Measurements from ENCODE around the gene OR9K2. TPM values are rescaled to one million over a fixed set of nuclear protein-coding genes. Genes with fewer than 3 reads are reported as not detected.

OR9K2 gene
- total RNA-seq (2013; cell fraction: nucleolus; rRNA removed), result not detected in 2 replicates
- total RNA-seq (2014; rRNA removed) (not detected in 2 replicates), total RNA-seq (2014; rRNA removed; fragmentation: Illumina TruSeq; extraction: Trizol) (not detected in 2 replicates), total RNA-seq (2021) (not detected in 2 replicates), polyA plus RNA-seq (2011; rRNA removed) (not detected in 2 replicates), polyA plus RNA-seq (2014; fragmentation: Illumina TruSeq; extraction: Trizol) (not detected in 2 replicates), polyA plus RNA-seq (2014; fragmentation: Nextera tagmentation; extraction: Ambion mirVana) (not detected), polyA plus RNA-seq (2014; rRNA removed) (not detected in 2 replicates), polyA plus RNA-seq (2016; fragmentation: Nextera tagmentation; extraction: Ambion mirVana) (not detected), polyA minus RNA-seq (2011; rRNA and poly(A)+ RNA removed) (not detected in 2 replicates), Bru-seq, nascent RNA (not detected), BruChase-seq, experiment 1, labeled RNA remaining after a 6-hour chase (not detected), BruChase-seq, experiment 2, labeled RNA remaining after a 2-hour chase (not detected)
- not detected for polyA plus RNA-seq (2011; ENCODE audit: low read depth)
- polyA plus RNA-seq (2011; cell fraction: cytosol; rRNA removed), result not detected in 2 replicates
- polyA plus RNA-seq (2011; cell fraction: nucleus; rRNA removed), result not detected in 2 replicates
- polyA plus RNA-seq (2012), result not detected in 2 replicates
- not detected in 2 replicates for polyA minus RNA-seq (2011; cell fraction: cytosol; rRNA and poly(A)+ RNA removed)
- not detected in 2 replicates for polyA minus RNA-seq (2011; cell fraction: nucleus; rRNA and poly(A)+ RNA removed)
- long read RNA-seq, experiment 1, result 0 reads
- long read RNA-seq, experiment 2, result 0 reads

DNA sequence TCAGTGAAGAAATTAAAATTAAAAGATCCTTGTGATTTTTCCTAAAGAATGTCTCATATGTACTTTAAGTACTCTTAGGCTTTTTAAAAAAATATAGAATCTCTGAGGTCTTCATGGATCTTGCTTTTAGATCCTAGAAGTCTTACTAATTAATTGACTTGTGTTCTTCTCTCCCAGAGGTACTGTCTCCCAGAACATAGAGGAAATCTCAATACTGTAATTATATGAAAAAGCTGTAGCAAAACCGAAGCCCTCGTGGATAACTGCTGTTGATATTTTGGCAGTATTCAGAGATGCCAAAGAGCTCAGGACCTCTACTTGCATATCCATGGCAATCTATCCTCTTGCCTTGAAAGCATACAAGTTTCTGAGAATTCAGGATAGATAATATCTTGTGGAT is at the start of gene OR9K2:
Gene OR9K2, plus strand, starts transcription at position 301 of the 400 bp plus-strand sequence. CDS start 3,429 bp downstream, outside the sequence.
- Histone ChIP-seq H3K36me3 (ENCODE audit: control insufficient read depth in 2 of 2, insufficient read depth in 2 of 2, low read length in 1 of 2) (no peaks in the 10 kb centered on the region), H4K20me1 (ENCODE audit: control insufficient read depth, insufficient read depth) (no peaks in the 10 kb centered on the region), H3K79me2 (ENCODE audit: control insufficient read depth, insufficient read depth, low read length) (no peaks in the 10 kb centered on the region), H3K9me3 (replicated peaks; ENCODE audit: control insufficient read depth, insufficient read depth, low read length) (no peaks in the 10 kb centered on the region), H3K27me3 (replicated peaks in 1 of 2; ENCODE audit: control insufficient read depth in 2 of 2, insufficient read depth in 2 of 2, low read length in 1 of 2) (no peaks in the 10 kb centered on the region), H3K4me3 (no peak within 1 kb of the TSS), H2AFZ (ENCODE audit: control insufficient read depth, low read depth, low read length) (no peak within 1 kb of the TSS), H3K27ac (ENCODE audit: control insufficient read depth, insufficient read depth) (no peak within 1 kb of the TSS), H3K9ac (ENCODE audit: control insufficient read depth, insufficient read depth, low read length) (no peak within 1 kb of the TSS), H3K4me2 (ENCODE audit: control insufficient read depth, insufficient read depth) (no peak within 1 kb of the TSS), H3K4me1 (ENCODE audit: control insufficient read depth, insufficient read depth, low read length) (no peaks in the 10 kb centered on the region)
- BruUV-seq (replicated peaks), result no TSS peak
- FAIRE-seq (no peak), ATAC-seq (no peak), DNase-seq (ENCODE audit: low read depth, low spot score) (no peak)
- intact Hi-C loops (cut with micrococcal nuclease; ENCODE audit: unreplicated experiment) (no loop called here), in situ Hi-C loops (cut with MboI) (no loop called here)
- CTCF ChIA-PET, result no interaction called here
- 27% methylated on average over 2 of the region's 2 CpGs for WGBS (ENCODE audit: insufficient coverage, insufficient replicate concordance, low lambda C conversion rate, missing lambda C conversion rate)
- SMC1A ChIA-PET (ENCODE audit: uncharacterized antibody, unreplicated experiment), result no interaction called here
- RAD21 ChIA-PET (ENCODE audit: unreplicated experiment), result no interaction called here
- POLR2A ChIA-PET, result no interaction called here
- TF ChIP-seq, protein P1, sequence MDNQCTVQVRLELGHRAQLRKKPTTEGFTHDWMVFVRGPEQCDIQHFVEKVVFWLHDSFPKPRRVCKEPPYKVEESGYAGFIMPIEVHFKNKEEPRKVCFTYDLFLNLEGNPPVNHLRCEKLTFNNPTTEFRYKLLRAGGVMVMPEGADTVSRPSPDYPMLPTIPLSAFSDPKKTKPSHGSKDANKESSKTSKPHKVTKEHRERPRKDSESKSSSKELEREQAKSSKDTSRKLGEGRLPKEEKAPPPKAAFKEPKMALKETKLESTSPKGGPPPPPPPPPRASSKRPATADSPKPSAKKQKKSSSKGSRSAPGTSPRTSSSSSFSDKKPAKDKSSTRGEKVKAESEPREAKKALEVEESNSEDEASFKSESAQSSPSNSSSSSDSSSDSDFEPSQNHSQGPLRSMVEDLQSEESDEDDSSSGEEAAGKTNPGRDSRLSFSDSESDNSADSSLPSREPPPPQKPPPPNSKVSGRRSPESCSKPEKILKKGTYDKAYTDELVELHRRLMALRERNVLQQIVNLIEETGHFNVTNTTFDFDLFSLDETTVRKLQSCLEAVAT (IDR thresholded peaks at IDR 0.05), result no peak
- TF ChIP-seq TCF3 (IDR thresholded peaks at IDR 0.05; ENCODE audit: borderline replicate concordance, insufficient read depth, low read depth, low read length), result no peak
- no peak for TF ChIP-seq SUPT20H (IDR thresholded peaks at IDR 0.05; ENCODE audit: borderline replicate concordance, control insufficient read depth, low read depth, low read length)
- no peak for TF ChIP-seq CREB1 (IDR thresholded peaks at IDR 0.05; ENCODE audit: low read depth)
- no peak for TF ChIP-seq SP1 (IDR thresholded peaks at IDR 0.05; ENCODE audit: low read depth, low read length)
- no peak for TF ChIP-seq ZBTB33 (IDR thresholded peaks at IDR 0.05)
- no peak for TF ChIP-seq EED (IDR thresholded peaks at IDR 0.05; ENCODE audit: low read depth)
- no peak for TF ChIP-seq NR2C2 (IDR thresholded peaks at IDR 0.05; ENCODE audit: borderline replicate concordance, control insufficient read depth, insufficient read length, low read depth)
- TF ChIP-seq, protein P2, sequence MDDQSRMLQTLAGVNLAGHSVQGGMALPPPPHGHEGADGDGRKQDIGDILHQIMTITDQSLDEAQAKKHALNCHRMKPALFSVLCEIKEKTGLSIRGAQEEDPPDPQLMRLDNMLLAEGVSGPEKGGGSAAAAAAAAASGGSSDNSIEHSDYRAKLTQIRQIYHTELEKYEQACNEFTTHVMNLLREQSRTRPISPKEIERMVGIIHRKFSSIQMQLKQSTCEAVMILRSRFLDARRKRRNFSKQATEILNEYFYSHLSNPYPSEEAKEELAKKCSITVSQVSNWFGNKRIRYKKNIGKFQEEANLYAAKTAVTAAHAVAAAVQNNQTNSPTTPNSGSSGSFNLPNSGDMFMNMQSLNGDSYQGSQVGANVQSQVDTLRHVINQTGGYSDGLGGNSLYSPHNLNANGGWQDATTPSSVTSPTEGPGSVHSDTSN (IDR thresholded peaks at IDR 0.05; ENCODE audit: insufficient replicate concordance, low read depth, low read length), result no peak
- TF ChIP-seq KDM1A (IDR thresholded peaks at IDR 0.05; ENCODE audit: borderline replicate concordance), result no peak
- no peak for TF ChIP-seq ZZZ3 (IDR thresholded peaks at IDR 0.05; ENCODE audit: control insufficient read depth, insufficient read length, low read depth)
- TF ChIP-seq, protein P3, sequence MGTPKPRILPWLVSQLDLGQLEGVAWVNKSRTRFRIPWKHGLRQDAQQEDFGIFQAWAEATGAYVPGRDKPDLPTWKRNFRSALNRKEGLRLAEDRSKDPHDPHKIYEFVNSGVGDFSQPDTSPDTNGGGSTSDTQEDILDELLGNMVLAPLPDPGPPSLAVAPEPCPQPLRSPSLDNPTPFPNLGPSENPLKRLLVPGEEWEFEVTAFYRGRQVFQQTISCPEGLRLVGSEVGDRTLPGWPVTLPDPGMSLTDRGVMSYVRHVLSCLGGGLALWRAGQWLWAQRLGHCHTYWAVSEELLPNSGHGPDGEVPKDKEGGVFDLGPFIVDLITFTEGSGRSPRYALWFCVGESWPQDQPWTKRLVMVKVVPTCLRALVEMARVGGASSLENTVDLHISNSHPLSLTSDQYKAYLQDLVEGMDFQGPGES (IDR thresholded peaks at IDR 0.05), result no peak

All from GM12878 (cell line).